Nephron (organoid): ENCODE results near the gene CFAP43.

Source experiments
- H3K27ac Mint-ChIP-seq, 3 experiments: 2 replicates each; pipeline ENCODE4 v1.8.0; 2020; ENCODE audit warnings: mixed read lengths in 3 of 3, mild to moderate bottlenecking in 2 of 3, moderate library complexity in 1 of 3
- H3K27me3 Mint-ChIP-seq: 2 replicates; pipeline ENCODE4 v1.8.0; 2021; ENCODE audit warnings: low read depth, mild to moderate bottlenecking, moderate library complexity, mixed read lengths
- H3K36me3 Mint-ChIP-seq: 2 replicates; pipeline ENCODE4 v1.8.0; 2020; ENCODE audit warnings: low read depth, mixed read lengths
- H3K4me1 Mint-ChIP-seq: 2 replicates; pipeline ENCODE4 v1.8.0; 2020; ENCODE audit warnings: mixed read lengths
- H3K4me3 Mint-ChIP-seq, 3 experiments: 2 replicates each; pipeline ENCODE4 v1.8.0; 2020; ENCODE audit warnings: mild to moderate bottlenecking in 3 of 3, mixed read lengths in 3 of 3, moderate library complexity in 2 of 3
- H3K9me3 Mint-ChIP-seq: 2 replicates; pipeline ENCODE4 v1.8.0; 2020; ENCODE audit warnings: mixed read lengths
- TF ChIP-seq, protein P1 (sequence below), 3 experiments: fragments of 200-600 bp; sonication (generic); IDR thresholded peaks; one replicate each; pipeline ENCODE4 v1.5.0; 2021; ENCODE audit warnings: antibody characterized with exemption in 3 of 3; ENCODE audit not compliant: unreplicated experiment in 3 of 3

CFAP43 gene

DNA sequence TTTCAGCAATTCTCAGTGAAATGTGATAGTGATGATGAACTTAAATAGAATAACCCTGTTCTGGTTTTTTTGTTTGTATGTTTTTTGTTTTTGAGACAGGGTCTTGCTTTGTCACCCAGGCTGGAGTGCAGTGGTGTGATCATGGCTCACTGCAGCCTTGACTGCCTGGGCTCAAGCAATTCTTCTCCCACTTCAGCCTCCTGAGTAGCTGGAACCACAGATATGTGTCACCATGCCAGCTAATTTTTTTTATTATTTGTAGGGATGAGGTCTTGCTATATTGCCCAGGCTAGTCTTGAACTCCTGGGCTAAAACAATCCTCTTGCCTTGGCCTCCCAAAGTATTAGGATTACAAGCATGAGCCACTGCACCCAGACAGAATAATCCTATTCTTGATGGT, 132.2 kb downstream of the CFAP43 start:
- TF ChIP-seq, protein P1, sequence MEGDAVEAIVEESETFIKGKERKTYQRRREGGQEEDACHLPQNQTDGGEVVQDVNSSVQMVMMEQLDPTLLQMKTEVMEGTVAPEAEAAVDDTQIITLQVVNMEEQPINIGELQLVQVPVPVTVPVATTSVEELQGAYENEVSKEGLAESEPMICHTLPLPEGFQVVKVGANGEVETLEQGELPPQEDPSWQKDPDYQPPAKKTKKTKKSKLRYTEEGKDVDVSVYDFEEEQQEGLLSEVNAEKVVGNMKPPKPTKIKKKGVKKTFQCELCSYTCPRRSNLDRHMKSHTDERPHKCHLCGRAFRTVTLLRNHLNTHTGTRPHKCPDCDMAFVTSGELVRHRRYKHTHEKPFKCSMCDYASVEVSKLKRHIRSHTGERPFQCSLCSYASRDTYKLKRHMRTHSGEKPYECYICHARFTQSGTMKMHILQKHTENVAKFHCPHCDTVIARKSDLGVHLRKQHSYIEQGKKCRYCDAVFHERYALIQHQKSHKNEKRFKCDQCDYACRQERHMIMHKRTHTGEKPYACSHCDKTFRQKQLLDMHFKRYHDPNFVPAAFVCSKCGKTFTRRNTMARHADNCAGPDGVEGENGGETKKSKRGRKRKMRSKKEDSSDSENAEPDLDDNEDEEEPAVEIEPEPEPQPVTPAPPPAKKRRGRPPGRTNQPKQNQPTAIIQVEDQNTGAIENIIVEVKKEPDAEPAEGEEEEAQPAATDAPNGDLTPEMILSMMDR (IDR thresholded peaks at IDR 0.05; ENCODE audit: unreplicated experiment in 3 of 3), result no peak
- Mint-ChIP-seq H3K27ac (no peak overlapping the region), H3K4me3 (no peak overlapping the region), H3K4me1 (no peaks in the 10 kb centered on the region), H3K9me3 (peaks cover 6% of the 10 kb centered on the region), H3K27me3 (no peaks in the 10 kb centered on the region), H3K36me3 (no peaks in the 10 kb centered on the region)

DNA sequence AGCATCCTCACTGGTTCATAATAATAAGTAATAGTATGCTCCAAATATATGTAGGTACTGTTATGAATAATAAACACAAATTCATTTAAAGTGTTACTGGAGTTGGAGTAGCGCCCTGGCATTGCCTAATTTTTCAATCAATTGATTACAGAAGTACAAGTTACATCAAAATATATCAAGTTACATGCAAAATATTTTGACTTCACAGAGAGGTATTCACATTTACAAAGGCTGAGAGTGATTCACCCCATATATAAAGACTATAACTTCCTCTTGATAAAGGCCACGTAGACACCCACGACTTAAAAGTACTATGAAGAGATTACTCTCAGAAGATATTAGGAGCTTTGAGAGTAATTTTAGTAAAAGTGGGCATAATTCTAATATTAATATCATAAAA, 132.9 kb downstream of the CFAP43 start:
- TF ChIP-seq, protein P1 (IDR thresholded peaks at IDR 0.05; ENCODE audit: unreplicated experiment in 3 of 3), result no peak
- Mint-ChIP-seq H3K9me3 (peaks cover 6% of the 10 kb centered on the region), H3K27me3 (no peaks in the 10 kb centered on the region), H3K36me3 (no peaks in the 10 kb centered on the region), H3K4me1 (no peaks in the 10 kb centered on the region), H3K27ac (no peak overlapping the region), H3K4me3 (no peak overlapping the region)

DNA sequence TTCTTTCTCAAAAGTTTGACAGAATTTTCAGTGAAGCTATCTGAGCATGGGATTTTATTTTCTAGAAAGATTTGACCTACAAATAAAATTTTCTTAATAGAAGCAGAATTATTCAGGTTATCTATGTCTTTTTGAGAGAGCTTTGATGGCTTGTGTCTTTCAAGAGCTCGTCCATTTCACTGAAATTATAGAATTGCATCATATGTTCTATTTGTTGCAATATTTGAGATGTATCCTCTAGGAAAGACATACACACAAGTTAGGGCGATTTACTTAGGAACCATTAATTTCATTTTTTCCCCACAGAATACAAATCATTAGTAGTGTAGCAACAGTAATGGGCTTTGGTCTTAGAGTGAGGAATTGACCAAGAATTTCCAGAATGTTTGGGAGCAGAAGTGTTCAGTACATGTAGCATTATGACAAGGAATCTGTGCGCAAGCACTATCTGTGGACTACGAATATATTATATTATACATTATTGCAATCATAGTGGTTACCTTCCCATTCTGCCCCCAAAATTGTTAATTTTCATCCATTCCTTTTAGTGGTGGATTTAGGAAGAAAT, 133.7 kb downstream of the CFAP43 start:
- Mint-ChIP-seq H3K27me3 (no peaks in the 10 kb centered on the region), H3K27ac (no peak overlapping the region), H3K4me1 (no peaks in the 10 kb centered on the region), H3K9me3 (peaks cover 6% of the 10 kb centered on the region), H3K4me3 (no peak overlapping the region), H3K36me3 (no peaks in the 10 kb centered on the region)
- TF ChIP-seq, protein P1 (IDR thresholded peaks at IDR 0.05; ENCODE audit: unreplicated experiment in 3 of 3), result no peak

DNA sequence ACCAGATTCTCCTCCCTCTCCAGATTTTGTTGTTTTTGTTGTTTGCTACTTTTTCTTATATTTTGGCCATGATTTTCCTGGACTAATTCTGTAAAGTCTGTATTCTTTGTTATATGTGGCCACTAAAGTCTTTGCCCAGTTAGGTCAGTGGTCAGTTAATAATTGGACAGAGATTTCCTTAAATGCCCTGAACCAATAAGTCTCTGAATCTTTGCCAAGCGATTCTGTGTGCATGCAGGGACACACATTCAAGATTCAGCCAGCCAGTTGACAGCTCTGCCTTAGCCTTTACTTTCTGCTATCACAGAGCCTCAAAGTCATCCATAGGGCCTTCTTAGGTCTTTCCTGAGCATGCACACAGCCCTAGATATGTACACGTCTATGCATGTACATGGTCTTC, 135.5 kb downstream of the CFAP43 start:
- Mint-ChIP-seq H3K27ac (no peak overlapping the region), H3K27me3 (no peaks in the 10 kb centered on the region), H3K36me3 (no peaks in the 10 kb centered on the region), H3K4me3 (no peak overlapping the region), H3K9me3 (peaks cover 6% of the 10 kb centered on the region), H3K4me1 (no peaks in the 10 kb centered on the region)
- TF ChIP-seq, protein P1 (IDR thresholded peaks at IDR 0.05; ENCODE audit: unreplicated experiment in 3 of 3), result no peak

DNA sequence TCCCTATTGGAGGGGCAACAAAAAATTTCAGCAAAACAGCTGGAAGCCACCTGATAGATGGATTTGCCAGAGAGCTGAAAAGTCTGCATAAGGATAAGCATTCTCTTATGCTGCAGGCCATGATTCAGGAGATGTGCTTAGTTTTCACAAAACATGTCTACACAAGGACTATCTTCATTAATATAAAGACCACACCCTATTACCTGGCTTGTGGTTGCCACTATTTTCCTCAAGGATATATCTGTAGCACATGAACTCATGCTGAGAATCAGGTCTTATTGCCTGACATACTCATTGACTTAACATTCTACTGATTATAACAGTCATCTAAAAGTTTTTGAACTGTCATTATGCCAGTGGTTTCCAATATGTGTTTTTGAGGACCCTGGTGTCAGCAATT, 139.4 kb downstream of the CFAP43 start:
- Mint-ChIP-seq H3K4me1 (no peaks in the 10 kb centered on the region), H3K9me3 (peaks cover 6% of the 10 kb centered on the region), H3K27me3 (no peaks in the 10 kb centered on the region), H3K4me3 (no peak overlapping the region), H3K36me3 (no peaks in the 10 kb centered on the region), H3K27ac (no peak overlapping the region)
- TF ChIP-seq, protein P1 (IDR thresholded peaks at IDR 0.05; ENCODE audit: unreplicated experiment in 3 of 3), result no peak

DNA sequence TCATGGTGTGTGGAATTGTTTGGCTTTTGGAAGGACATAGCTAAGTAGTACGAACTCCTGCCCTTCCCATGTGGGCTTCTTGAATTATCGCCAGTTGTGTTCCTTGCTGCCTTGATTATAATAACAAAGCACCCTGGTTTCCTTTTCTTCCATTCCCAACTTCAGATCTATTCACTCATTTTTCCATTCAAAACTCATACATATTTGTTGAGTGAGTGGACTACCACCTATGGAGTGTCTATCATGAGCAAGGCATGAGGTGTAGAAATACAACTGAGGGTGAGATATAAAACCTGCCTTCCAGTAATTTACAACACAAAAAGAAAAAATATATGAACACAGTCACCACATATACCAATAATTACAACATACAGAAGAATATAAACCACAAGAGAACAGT, 141.6 kb downstream of the CFAP43 start:
- TF ChIP-seq, protein P1 (IDR thresholded peaks at IDR 0.05; ENCODE audit: unreplicated experiment in 3 of 3), result no peak
- H3K27me3 Mint-ChIP-seq, result no peaks in the 10 kb centered on the region
- H3K36me3 Mint-ChIP-seq, result no peaks in the 10 kb centered on the region
- no peak overlapping the region for H3K4me3 Mint-ChIP-seq
- no peak overlapping the region for H3K27ac Mint-ChIP-seq
- no peaks in the 10 kb centered on the region for H3K9me3 Mint-ChIP-seq
- H3K4me1 Mint-ChIP-seq, result no peaks in the 10 kb centered on the region
